ENCODE data around the gene AARSD1. TPM values are rescaled to one million over a fixed set of nuclear protein-coding genes. Genes with fewer than 3 reads are reported as not detected.

AARSD1 gene
- 11.9 and 14.0 TPM in 2 replicates for total RNA-seq

DNA sequence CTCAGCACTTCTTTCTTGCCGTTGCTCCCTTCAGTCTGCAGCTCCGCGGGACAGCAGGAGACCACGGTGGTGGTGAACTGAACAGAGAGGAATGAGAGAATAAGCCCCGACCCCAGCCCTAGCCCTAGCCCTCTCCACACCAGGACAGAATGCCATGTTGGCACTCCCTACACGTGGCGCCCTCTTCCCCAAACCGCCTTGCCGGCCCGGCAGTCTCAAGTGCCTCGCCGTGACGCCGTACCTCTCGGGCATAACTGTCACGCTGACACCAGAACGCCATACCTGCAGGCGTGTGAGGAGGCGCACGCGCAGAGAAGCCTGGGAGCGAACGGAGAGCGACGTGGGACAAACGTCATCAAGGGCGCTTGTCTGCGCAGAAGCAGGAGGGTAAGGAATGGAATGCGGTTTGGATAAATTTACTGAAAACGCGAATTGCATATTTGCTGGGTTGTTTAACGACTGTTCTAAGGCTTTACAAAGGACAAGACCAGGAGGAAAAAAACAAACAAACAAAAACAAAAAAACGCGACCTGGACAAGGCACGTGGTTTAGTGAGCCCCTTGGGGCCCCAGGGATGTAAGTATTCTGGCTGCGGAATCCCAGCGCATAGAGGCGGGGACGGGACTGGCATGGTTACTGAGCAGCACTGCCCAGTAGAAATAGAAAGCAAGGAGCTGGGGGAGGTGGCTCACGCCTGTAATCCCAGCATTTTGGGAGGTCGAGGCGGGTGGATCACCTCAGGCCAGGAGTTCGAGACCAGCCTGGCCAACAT, at the start of gene AARSD1:
Gene AARSD1 (minus strand): TSS at position 294 of the 772 bp plus-strand sequence. CDS start 14 bp downstream, at position 280.

GRCh38 chr17:43006639-43007551, 42.6 kb upstream of the AARSD1 start, which contains the start of gene IFI35:
Gene IFI35, plus strand, starts transcription at chr17:43006784. Its CDS starts 164 bp downstream, at chr17:43006948.

DNA sequence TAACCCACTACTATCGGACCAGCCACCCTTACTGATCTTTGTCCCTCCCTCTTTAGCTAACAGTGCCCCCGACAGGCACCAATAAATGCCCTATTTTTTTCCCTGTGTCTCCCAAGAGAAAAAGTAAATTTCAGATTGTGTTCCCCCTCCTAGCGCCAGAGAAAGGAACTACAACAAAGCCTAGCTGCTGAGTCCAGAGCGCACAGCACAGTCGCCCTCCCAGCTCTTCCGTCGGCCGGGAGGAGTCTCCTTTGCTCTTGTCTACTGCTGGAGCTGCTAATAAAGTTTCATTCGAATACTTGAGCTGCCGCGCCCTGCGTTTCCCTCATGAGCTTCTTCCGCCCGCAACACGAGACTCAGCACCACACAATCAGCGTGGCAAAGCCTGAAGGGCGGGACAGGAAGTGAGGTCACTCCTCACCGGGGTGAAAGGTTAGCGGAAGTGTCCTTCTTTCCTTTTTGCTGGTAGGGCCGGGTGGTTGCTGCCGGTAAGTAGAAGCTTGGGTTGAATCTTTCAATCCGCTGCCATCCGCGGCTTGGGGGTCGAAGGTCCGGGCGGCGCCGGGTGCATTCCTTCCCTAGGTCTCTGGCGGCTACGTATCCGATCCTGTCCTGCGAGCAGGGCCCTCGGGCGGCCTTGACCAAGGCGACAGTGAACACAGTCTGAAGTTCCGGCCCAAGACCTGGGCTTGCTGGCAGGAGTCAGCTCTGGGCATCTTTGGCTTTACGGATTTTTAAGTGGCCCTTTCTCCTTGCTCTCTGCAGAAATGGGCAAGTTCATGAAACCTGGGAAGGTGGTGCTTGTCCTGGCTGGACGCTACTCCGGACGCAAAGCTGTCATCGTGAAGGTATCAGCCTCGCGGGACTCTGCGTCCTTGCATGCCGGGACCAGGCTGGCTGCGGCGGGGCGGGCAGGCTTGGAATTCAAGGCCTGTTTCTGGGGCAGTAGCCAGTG, 34.0 kb upstream of the AARSD1 start, which contains the start of gene RPL27:
Gene RPL27 (plus strand): TSS at position 436 of the 955 bp plus-strand sequence. CDS start 332 bp downstream, at position 768.

DNA sequence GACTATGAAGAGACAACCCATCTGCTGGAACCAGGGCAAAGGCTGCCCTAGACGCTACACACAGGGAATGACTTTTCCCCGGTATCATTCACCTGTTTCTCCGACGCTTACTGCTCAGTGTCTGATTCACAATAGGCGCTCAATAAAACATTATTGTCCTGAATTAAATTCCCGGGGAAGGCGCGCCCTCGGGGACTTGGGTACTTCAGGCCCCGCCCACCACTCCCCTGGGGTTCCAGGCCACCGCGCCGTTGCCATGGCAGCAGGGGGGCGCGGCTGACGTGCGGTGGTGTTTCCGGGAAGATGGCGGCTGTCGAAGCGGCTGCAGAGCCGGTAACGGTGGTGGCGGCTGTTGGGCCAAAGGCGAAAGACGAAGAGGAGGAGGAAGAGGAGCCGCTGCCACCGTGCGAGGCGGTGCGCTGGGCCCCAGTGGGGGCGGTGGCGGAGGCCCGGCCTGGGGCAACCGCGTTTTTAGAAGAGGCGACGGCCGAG, 16.1 kb upstream of the AARSD1 start, which contains the start of gene RUNDC1:
Gene RUNDC1 (plus strand): TSS at position 292 of the 492 bp plus-strand sequence. CDS start 12 bp downstream, at position 304.

GRCh38 chr17:42979511-42980273, 15.4 kb upstream of the AARSD1 start, which contains the start of gene PTGES3L:
Gene PTGES3L, minus strand, starts transcription at chr17:42980080. Its CDS starts 27 bp downstream, at chr17:42980053.

Other genes starting within 250 kb of the AARSD1 start
- 8.9 and 12.1 TPM in 2 replicates for gene EZH1, start 219.4 kb downstream of the AARSD1 start, total RNA-seq
- not detected in 2 replicates for gene RAMP2, start 203.2 kb downstream of the AARSD1 start, total RNA-seq
- 66.1 and 83.6 TPM in 2 replicates for gene VPS25, start 191.0 kb downstream of the AARSD1 start, total RNA-seq
- 0.96 TPM in 1 of 2 replicates, not detected in the other for gene WNK4, start 183.8 kb downstream of the AARSD1 start, total RNA-seq
- gene COA3, start 165.8 kb downstream of the AARSD1 start, total RNA-seq = 71.3 and 76.9 TPM in 2 replicates
- gene CNTD1, start 165.6 kb downstream of the AARSD1 start, total RNA-seq = not detected in 2 replicates
- gene BECN1, start 140.2 kb downstream of the AARSD1 start, total RNA-seq = 113 and 117 TPM in 2 replicates
- 65.2 and 83.6 TPM in 2 replicates for gene PSME3, start 131.1 kb downstream of the AARSD1 start, total RNA-seq
- 0.96 and 1.5 TPM in 2 replicates for gene AOC2, start 119.9 kb downstream of the AARSD1 start, total RNA-seq
- gene AOC3, start 113.3 kb downstream of the AARSD1 start, total RNA-seq = under 0.01 and 0.24 TPM in 2 replicates
- under 0.01 TPM in 1 of 2 replicates, not detected in the other for gene G6PC1, start 63.7 kb downstream of the AARSD1 start, total RNA-seq
- 0.21 and 0.24 TPM in 2 replicates for gene PTGES3L, start 15.6 kb upstream of the AARSD1 start, total RNA-seq
- 8.7 and 9.4 TPM in 2 replicates for gene RUNDC1, start 16.1 kb upstream of the AARSD1 start, total RNA-seq
- gene RPL27, start 34.0 kb upstream of the AARSD1 start, total RNA-seq = 1,542 and 1,825 TPM in 2 replicates
- gene IFI35, start 42.3 kb upstream of the AARSD1 start, total RNA-seq = 2.1 and 10.4 TPM in 2 replicates
- gene VAT1, start 57.9 kb upstream of the AARSD1 start, total RNA-seq = 94.8 and 149 TPM in 2 replicates
- 0.24 TPM in 1 of 2 replicates, not detected in the other for gene RND2, start 60.8 kb upstream of the AARSD1 start, total RNA-seq
- gene BRCA1, start 160.9 kb upstream of the AARSD1 start, total RNA-seq = 3.8 and 4.3 TPM in 2 replicates
- 53.0 and 87.6 TPM in 2 replicates for gene NBR1, start 206.8 kb upstream of the AARSD1 start, total RNA-seq
- gene TMEM106A, start 247.4 kb upstream of the AARSD1 start, total RNA-seq = 0.21 and 0.48 TPM in 2 replicates

All from tracheal epithelial cell (primary cell).